Measurements from ENCODE around the gene CTF1. TPM values are rescaled to one million over a fixed set of nuclear protein-coding genes. Genes with fewer than 3 reads are reported as not detected.
A peak's percentile ranks its signal among the peaks of the same experiment; 100 is the strongest.

The CTF1 gene
- total and polyA plus RNA-seq, 7 experiments from 2014 or later, result 0.17 to 0.54 (median 0.40) TPM; not detected in 3

GRCh38 chr16:30941600-30942425 lies 45.4 kb downstream of the CTF1 start:
- POLR2A ChIA-PET, result interaction anchor here (1.4 kb wide), 1 partner anchor 97 kb away, joined by 6 read pairs; no protein-coding TSS in a partner anchor
- DNase-seq, result peak; percentile 33 to 76 (median 44)
- peak overlapping the region in 2 of 10 donors; percentile 32 to 69 for H3K4me3 Mint-ChIP-seq

GRCh38 chr16:30942426-30942806 lies 46.0 kb downstream of the CTF1 start:
- no peak for DNase-seq
- intact Hi-C loops (cut with micrococcal nuclease), result loop anchor here (1.0 kb wide), 2 partner anchors 19 to 98 kb away; partner anchors contain the start of gene FBXL19 (in 1 of the 2)
- H3K9me3 ChIP-seq (ENCODE audit: control insufficient read depth in 2 of 3, low read length in 3 of 3), result no peaks in the 10 kb centered on the region
- Mint-ChIP-seq H3K27me3 (no peaks in the 10 kb centered on the region), H3K4me3 (peak overlapping the region in 1 of 10 donors; percentile 69), H3K27ac (peak overlapping the region in 2 of 9 donors; percentile 15 to 58), H3K36me3 (peaks cover 0 to 11% (median 3%) of the 10 kb centered on the region in 5 donors), H3K9me3 (no peaks in the 10 kb centered on the region), H3K4me1 (peaks cover 3 to 27% (median 12%) of the 10 kb centered on the region in 7 donors)
- H3K27ac ChIP-seq (ENCODE audit: low read depth, low read length), result no peak overlapping the region
- ATAC-seq, result no peak
- H3K4me1 ChIP-seq (ENCODE audit: control insufficient read depth in 2 of 2, insufficient read depth in 2 of 2, low read length in 2 of 2), result peaks cover 5 to 8% of the 10 kb centered on the region in 2 donors
- H3K36me3 ChIP-seq (ENCODE audit: control insufficient read depth in 2 of 3, insufficient read depth in 3 of 3, low read length in 3 of 3), result no peaks in the 10 kb centered on the region
- H3K4me3 ChIP-seq (ENCODE audit: low read length), result no peak overlapping the region
- H3K27me3 ChIP-seq (ENCODE audit: control insufficient read depth in 2 of 2, insufficient read depth in 2 of 2, low read length in 2 of 2), result no peaks in the 10 kb centered on the region
- ChIA-PET POLR2A (interaction anchor here (0.8 to 1.4 kb wide), 2 partner anchors 98 to 128 kb away, joined by 3 to 6 read pairs; no protein-coding TSS in a partner anchor), CTCF (interaction anchor here (0.7 to 3.8 kb wide), 7 partner anchors 10 to 899 kb away, joined by 3 to 20 read pairs (median 3); no protein-coding TSS in a partner anchor)

More at GRCh38 chr16:30941600-30942425, 45.4 kb downstream of the CTF1 start:
- Histone ChIP-seq H3K36me3 (ENCODE audit: control insufficient read depth in 2 of 3, insufficient read depth in 3 of 3, low read length in 3 of 3) (no peaks in the 10 kb centered on the region), H3K27me3 (ENCODE audit: control insufficient read depth in 2 of 2, insufficient read depth in 2 of 2, low read length in 2 of 2) (no peaks in the 10 kb centered on the region), H3K4me3 (ENCODE audit: low read length) (no peak overlapping the region), H3K27ac (ENCODE audit: low read depth, low read length) (no peak overlapping the region), H3K4me1 (ENCODE audit: control insufficient read depth in 2 of 2, insufficient read depth in 2 of 2, low read length in 2 of 2) (peaks cover 5 to 8% of the 10 kb centered on the region in 2 donors), H3K9me3 (ENCODE audit: control insufficient read depth in 2 of 3, low read length in 3 of 3) (no peaks in the 10 kb centered on the region)
- H3K27ac Mint-ChIP-seq, result peak overlapping the region in 5 of 9 donors; percentile 15 to 59 (median 55)
- peaks cover 0 to 11% (median 3%) of the 10 kb centered on the region in 5 donors for H3K36me3 Mint-ChIP-seq
- no peaks in the 10 kb centered on the region for H3K9me3 Mint-ChIP-seq
- intact Hi-C loops (cut with micrococcal nuclease), result loop anchor here (1.0 kb wide), 2 partner anchors 19 to 98 kb away; partner anchors contain the start of gene FBXL19 (in 1 of the 2)
- CTCF ChIA-PET, result interaction anchor here (0.5 to 3.8 kb wide), 8 partner anchors 10 to 899 kb away, joined by 3 to 20 read pairs (median 3); no protein-coding TSS in a partner anchor
- no peaks in the 10 kb centered on the region for H3K27me3 Mint-ChIP-seq
- peak; percentile 99 for ATAC-seq
- H3K4me1 Mint-ChIP-seq, result peaks cover 5 to 32% (median 13%) of the 10 kb centered on the region in 7 donors

GRCh38 chr16:30944352-30944751 lies 47.9 kb downstream of the CTF1 start:
- ChIA-PET POLR2A (interaction anchor here (0.7 to 0.9 kb wide), 2 partner anchors 10 to 181 kb away, joined by 3 to 4 read pairs; no protein-coding TSS in a partner anchor), CTCF (interaction anchor here (0.6 to 1.2 kb wide), 4 partner anchors 9 to 196 kb away, joined by 3 to 4 read pairs (median 4); no protein-coding TSS in a partner anchor)
- Histone ChIP-seq H3K9me3 (ENCODE audit: control insufficient read depth in 2 of 3, low read length in 3 of 3) (no peaks in the 10 kb centered on the region), H3K27ac (ENCODE audit: low read depth, low read length) (no peak overlapping the region), H3K4me3 (ENCODE audit: low read length) (no peak overlapping the region), H3K36me3 (ENCODE audit: control insufficient read depth in 2 of 3, insufficient read depth in 3 of 3, low read length in 3 of 3) (no peaks in the 10 kb centered on the region), H3K4me1 (ENCODE audit: control insufficient read depth in 2 of 2, insufficient read depth in 2 of 2, low read length in 2 of 2) (peaks cover 5 to 10% of the 10 kb centered on the region in 2 donors), H3K27me3 (ENCODE audit: control insufficient read depth in 2 of 2, insufficient read depth in 2 of 2, low read length in 2 of 2) (no peaks in the 10 kb centered on the region)
- no peak overlapping the region for H3K27ac Mint-ChIP-seq
- no peak overlapping the region for H3K4me3 Mint-ChIP-seq
- no peak for DNase-seq
- peaks cover 0 to 11% (median 3%) of the 10 kb centered on the region in 5 donors for H3K36me3 Mint-ChIP-seq
- intact Hi-C loops (cut with micrococcal nuclease), result no loop called here
- peaks cover 1 to 20% (median 14%) of the 10 kb centered on the region in 7 donors for H3K4me1 Mint-ChIP-seq
- H3K9me3 Mint-ChIP-seq, result no peaks in the 10 kb centered on the region
- ATAC-seq, result no peak
- no peaks in the 10 kb centered on the region for H3K27me3 Mint-ChIP-seq

GRCh38 chr16:30946671-30947540 lies 50.5 kb downstream of the CTF1 start:
- ATAC-seq (no peak), DNase-seq (no peak)
- Mint-ChIP-seq H3K27ac (peak overlapping the region in 3 of 9 donors; percentile 25 to 62 (median 29)), H3K27me3 (no peaks in the 10 kb centered on the region), H3K4me3 (peak overlapping the region in 4 of 10 donors; percentile 31 to 73 (median 49)), H3K4me1 (peaks cover 13 to 25% (median 18%) of the 10 kb centered on the region in 7 donors), H3K36me3 (peaks cover 0 to 13% (median 3%) of the 10 kb centered on the region in 5 donors), H3K9me3 (peaks cover 0 to 1% (median 0%) of the 10 kb centered on the region in 11 donors)
- Histone ChIP-seq H3K4me1 (ENCODE audit: control insufficient read depth in 2 of 2, insufficient read depth in 2 of 2, low read length in 2 of 2) (peaks cover 16 to 20% of the 10 kb centered on the region in 2 donors), H3K27me3 (ENCODE audit: control insufficient read depth in 2 of 2, insufficient read depth in 2 of 2, low read length in 2 of 2) (no peaks in the 10 kb centered on the region), H3K4me3 (ENCODE audit: low read length) (no peak overlapping the region), H3K27ac (ENCODE audit: low read depth, low read length) (no peak overlapping the region), H3K9me3 (ENCODE audit: control insufficient read depth in 2 of 3, low read length in 3 of 3) (no peaks in the 10 kb centered on the region), H3K36me3 (ENCODE audit: control insufficient read depth in 2 of 3, insufficient read depth in 3 of 3, low read length in 3 of 3) (no peaks in the 10 kb centered on the region)
- intact Hi-C loops (cut with micrococcal nuclease), result no loop called here
- ChIA-PET POLR2A (no interaction called here), CTCF (interaction anchor here (1.2 kb wide), 1 partner anchor 12 kb away, joined by 3 read pairs; no protein-coding TSS in a partner anchor)

GRCh38 chr16:30947541-30947858 lies 51.1 kb downstream of the CTF1 start:
- H3K9me3 ChIP-seq (ENCODE audit: control insufficient read depth in 2 of 3, low read length in 3 of 3), result no peaks in the 10 kb centered on the region
- intact Hi-C loops (cut with micrococcal nuclease), result no loop called here
- Mint-ChIP-seq H3K4me3 (no peak overlapping the region), H3K36me3 (peaks cover 0 to 13% (median 3%) of the 10 kb centered on the region in 5 donors), H3K27ac (no peak overlapping the region), H3K27me3 (no peaks in the 10 kb centered on the region), H3K4me1 (peaks cover 13 to 25% (median 17%) of the 10 kb centered on the region in 7 donors), H3K9me3 (peaks cover 0 to 1% (median 0%) of the 10 kb centered on the region in 11 donors)
- ATAC-seq (no peak), DNase-seq (no peak)
- H3K27me3 ChIP-seq (ENCODE audit: control insufficient read depth in 2 of 2, insufficient read depth in 2 of 2, low read length in 2 of 2), result no peaks in the 10 kb centered on the region
- H3K27ac ChIP-seq (ENCODE audit: low read depth, low read length), result no peak overlapping the region
- H3K4me3 ChIP-seq (ENCODE audit: low read length), result no peak overlapping the region
- CTCF ChIA-PET, result interaction anchor here (1.2 kb wide), 1 partner anchor 12 kb away, joined by 3 read pairs; no protein-coding TSS in a partner anchor
- H3K36me3 ChIP-seq (ENCODE audit: control insufficient read depth in 2 of 3, insufficient read depth in 3 of 3, low read length in 3 of 3), result no peaks in the 10 kb centered on the region
- peaks cover 11 to 15% of the 10 kb centered on the region in 2 donors for H3K4me1 ChIP-seq (ENCODE audit: control insufficient read depth in 2 of 2, insufficient read depth in 2 of 2, low read length in 2 of 2)
- POLR2A ChIA-PET, result no interaction called here

All from naive thymus-derived CD4-positive, alpha-beta T cell (primary cell).